DMS114 treated with DMSO at 0.1 percent for 48 hours (cell line): ENCODE data around the gene ITIH6.
"Not testable (repeated sequence)": the region's sequence is repeated elsewhere in the genome, so short reads cannot be mapped to it uniquely, and the experiment has no call there.

Experiments used
- DNase-seq: peaks from one replicate; lab custom pipeline; 2025; ENCODE audit not compliant: unreplicated experiment; lab: John Stamatoyannopoulos, UW

Gene ITIH6

GRCh38 chrX:54807524-54808108 lies 9.6 kb upstream of the ITIH6 start, which contains the start of gene MAGED2:
MAGED2 (plus strand) TSS chrX:54807745; CDS start chrX:54809332, 1,587 bp downstream.
- DNase-seq: no peak

DNA sequence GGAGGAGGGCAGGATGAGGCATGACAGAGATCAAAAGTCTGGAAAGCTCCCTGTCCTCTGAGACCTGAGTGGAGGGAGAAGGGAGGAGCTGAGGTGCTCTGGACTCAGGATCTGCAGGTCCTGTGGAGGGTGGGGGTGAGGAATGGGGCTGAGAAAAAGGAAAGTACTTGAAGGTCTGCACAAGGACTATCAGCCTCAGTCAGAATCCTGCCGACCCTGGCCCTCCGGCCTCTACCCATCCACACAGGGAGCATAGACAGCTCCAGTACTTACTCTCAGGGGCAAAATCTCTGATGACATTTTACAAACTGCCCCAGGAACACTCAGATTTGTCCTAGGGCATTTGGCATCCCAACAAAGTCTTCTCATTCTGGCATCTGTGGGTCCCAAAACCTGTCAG lies 991 bp upstream of the ITIH6 start:
- no peak for DNase-seq

GRCh38 chrX:54794795-54795194 lies 3.3 kb downstream of the ITIH6 start:
- no peak for DNase-seq

- DNase-seq: no peak
Measured at GRCh38 chrX:54794028-54794427, 4.0 kb downstream of the ITIH6 start.

- not testable (repeated sequence) for DNase-seq
Measured at GRCh38 chrX:54789405-54789804, 8.7 kb downstream of the ITIH6 start.

DNA sequence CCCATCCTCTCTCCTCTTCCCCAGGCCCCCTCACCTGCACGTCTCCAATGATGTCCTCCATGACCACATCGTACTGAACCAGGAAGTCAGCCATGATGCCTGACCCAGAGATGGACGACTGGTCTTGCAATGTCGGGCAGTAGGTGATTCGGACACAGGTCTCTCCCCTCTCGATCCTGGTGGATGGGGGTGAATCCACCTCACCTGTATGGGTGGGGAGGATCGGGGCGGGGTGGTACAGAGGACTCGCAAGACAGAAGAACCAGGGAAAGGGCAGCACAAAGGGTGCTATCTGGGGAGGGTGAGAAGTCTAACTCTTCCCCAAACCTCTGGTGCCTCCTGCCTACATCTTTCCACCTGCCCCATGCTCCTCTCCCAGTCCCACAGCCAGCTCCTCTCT lies 9.6 kb downstream of the ITIH6 start:
- DNase-seq: no peak

- no peak for DNase-seq
Measured at GRCh38 chrX:54786967-54787366, 11.1 kb downstream of the ITIH6 start.

- no peak for DNase-seq
Measured at GRCh38 chrX:54785901-54786300, 12.2 kb downstream of the ITIH6 start.

GRCh38 chrX:54776987-54777672 lies 20.9 kb downstream of the ITIH6 start:
- DNase-seq: no peak

DNA sequence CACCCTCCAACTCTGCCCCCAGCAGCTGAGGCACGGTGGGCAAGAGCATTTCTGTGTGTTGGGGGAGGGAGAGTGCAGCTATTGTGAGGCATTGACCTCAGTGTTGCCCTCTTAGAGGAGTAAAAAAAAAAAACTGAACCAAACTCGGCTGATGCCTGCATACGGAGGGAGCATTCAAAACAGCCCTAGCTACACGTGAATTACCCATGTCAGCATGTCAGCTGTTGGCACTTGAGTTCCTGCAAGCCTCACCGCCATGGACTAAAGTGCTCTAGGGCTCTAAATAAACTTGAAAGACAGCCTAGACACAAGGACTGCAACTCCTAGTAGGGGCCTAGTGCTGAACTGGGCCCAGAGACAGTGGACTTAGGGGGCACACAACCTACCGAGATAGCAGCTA lies 22.0 kb downstream of the ITIH6 start:
- DNase-seq: no peak

DNA sequence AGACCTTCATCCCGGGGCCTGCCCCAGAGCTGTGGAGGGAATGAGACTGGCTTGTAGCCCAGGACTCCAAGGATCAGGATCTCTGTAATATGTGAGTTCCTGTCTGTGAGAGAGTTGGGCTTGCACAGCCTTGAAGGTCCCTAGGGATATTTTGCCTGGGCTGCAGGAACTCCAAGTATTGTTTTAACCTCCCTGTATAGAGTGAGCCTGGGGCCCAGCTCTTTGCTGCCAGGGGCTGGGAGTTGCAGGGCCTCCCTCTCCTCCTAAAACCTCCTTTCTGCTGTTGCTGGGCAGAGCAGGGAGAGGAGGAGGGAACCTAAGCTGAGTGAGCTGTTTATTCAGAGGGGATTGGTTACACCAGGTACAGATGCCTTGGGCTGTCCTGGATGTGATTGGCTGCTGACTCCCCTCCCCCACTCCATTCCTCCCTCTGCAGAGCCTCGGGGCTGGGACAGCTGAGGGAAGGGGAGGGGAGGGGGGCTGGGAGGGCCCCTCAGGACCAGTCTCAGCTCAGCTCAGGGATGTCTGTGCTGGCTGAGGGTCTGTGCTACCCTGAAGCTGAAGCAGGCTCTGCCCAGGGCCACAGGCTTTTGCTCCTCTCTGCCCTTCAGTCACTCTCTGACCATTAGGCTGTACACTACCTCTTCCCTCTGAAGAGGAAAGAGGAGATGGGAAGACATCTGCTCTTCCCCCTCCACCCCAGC lies 23.5 kb downstream of the ITIH6 start:
- DNase-seq: not testable (repeated sequence)

- no peak for DNase-seq
Measured at GRCh38 chrX:54758114-54759055, 39.7 kb downstream of the ITIH6 start.

DNA sequence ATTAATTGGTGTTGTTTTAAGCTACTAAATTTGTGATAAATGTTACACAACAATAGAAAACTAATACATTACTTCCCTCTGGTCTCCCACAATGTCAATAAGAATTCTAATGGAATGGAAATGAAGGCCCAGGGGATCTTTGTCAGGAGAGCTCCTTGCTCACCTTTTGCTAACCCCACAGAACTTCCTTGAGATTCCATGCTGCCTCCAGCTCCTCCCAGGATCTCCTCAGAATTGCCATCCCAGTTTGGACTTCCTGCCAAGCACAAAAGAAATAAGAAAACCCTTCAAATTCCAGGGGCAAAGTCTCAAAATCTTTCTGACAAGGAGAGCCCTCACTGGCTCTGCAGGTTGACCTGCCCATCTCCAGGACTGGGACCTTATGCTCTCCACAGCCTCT lies 43.2 kb downstream of the ITIH6 start:
- DNase-seq: no peak

GRCh38 chrX:54748626-54749025 lies 49.4 kb downstream of the ITIH6 start:
- DNase-seq: no peak

DNA sequence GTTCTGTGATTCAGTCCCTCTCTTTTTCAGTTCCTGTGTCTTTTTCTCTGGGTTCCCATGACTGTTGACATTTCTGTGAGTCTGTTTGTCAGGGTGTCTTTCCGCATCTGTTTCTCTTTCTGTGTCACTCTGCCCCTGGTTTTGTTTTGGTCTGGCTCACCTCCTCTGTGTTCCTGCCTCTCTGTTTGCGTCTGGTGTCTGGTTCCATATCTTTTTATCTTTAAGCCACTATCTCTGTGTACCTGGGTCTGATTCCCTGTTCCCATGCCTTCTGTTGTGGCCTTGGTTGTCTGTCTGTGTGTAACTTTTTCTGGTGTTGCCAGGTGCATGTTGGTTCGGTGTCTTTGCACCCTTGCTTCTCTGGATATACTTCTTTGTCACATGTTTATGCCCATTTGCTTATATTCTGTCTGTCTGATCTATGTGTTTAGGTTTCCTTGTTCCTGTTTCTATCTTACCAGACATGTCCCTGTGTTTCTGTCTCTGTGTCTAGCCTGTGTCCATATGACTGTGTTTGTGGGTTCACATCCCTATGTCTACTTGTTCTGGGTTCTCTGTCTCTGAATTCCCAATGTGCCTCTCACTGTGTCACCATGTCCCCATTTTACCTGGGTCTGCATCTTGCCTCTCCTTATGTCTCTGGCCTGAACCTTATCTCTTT lies 50.2 kb downstream of the ITIH6 start:
- no peak for DNase-seq

- DNase-seq: no peak
Measured at GRCh38 chrX:54746928-54747327, 51.1 kb downstream of the ITIH6 start.

GRCh38 chrX:54745676-54746075 lies 52.4 kb downstream of the ITIH6 start:
- no peak for DNase-seq

GRCh38 chrX:54738567-54738966 lies 59.5 kb downstream of the ITIH6 start:
- not testable (repeated sequence) for DNase-seq

DNA sequence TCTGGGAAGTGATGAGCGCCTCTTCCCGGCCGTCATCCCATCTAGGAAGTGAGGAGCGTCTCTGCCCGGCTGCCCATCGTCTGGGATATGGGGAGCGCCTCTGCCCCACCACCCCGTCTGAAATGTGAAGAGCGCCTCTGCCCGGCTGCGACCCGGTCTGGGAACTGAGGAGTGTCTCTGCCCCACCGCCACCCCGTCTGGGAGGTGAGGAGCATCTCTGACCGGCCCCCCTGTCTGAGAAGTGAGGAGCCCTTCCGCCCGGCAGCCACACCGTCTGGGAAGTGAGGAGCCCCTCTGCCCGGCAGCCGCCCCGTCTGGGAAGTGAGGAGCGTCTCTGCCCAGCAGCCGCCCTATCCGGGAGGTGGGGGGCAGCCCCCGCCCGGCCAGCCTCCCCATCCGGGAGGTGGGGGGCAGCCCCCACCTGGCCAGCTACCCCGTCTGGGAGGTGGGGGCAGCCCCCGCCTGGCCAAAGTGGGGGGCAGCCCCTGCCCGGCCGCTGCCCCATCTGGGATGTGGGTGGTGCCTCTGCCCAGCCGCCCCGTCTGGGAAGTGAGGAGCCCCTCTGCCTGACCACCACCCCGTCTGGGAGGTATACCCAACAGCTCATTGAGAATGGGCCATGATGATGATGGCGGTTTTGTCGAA lies 61.6 kb downstream of the ITIH6 start:
- not testable (repeated sequence) for DNase-seq

- DNase-seq: no peak
Measured at GRCh38 chrX:54721424-54721823, 76.6 kb downstream of the ITIH6 start.
